ENCODE data around the gene SYTL3.
"Not testable (repeated sequence)": the region's sequence is repeated elsewhere in the genome, so short reads cannot be mapped to it uniquely, and the experiment has no call there.

DNA sequence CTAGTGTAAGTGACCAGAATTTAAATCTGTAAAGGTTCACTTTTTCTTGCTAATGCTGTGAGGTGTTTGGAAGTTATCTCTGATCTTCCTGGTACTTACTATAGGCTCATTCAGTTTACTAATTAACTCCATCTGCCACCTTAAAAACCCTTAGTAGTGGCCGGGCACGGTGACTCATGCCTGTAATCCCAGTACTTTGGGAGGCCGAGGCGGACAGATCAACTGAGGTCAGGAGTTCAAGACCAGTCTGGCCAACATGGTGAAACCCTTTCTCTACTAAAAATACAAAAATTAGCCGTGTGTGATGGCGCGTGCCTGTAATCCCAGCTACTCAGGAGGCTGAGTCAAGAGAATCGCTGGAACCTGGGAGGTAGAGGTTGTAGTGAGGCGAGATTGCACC, 7.1 kb downstream of the SYTL3 start:
- TF ChIP-seq POLR2A (IDR thresholded peaks at IDR 0.05; ENCODE audit: low read depth, low read length); TAF1 (IDR thresholded peaks at IDR 0.05; ENCODE audit: borderline replicate concordance, low read depth, low read length): not testable (repeated sequence)

All from GM12892 (cell line).